A549 (cell line): ENCODE data around the gene LECT2.

Experiments used
- ELK1 ChIP-seq: fragments of 150-350 bp; IDR thresholded peaks from 2 replicates; pipeline ENCODE4 v1.6.1; 2014; ENCODE audit warnings: low read depth, mild to moderate bottlenecking, low read length
- MAX ChIP-seq: IDR thresholded peaks from 2 replicates; pipeline ENCODE4 v1.6.1; 2012
- POLR2A ChIP-seq: IDR thresholded peaks from 2 replicates; pipeline ENCODE4 v1.6.1; 2012; ENCODE audit warnings: mild to moderate bottlenecking, low read length
- RAD21 ChIP-seq, 2 experiments: fragments of >200 bp in 1 of 2; sonication (Bioruptor Twin) in 1 of 2; formaldehyde crosslinking in 1 of 2; IDR thresholded peaks in 1 of 2; conservative IDR thresholded peaks in 1 of 2; 2 replicates in 1 of 2; 3 replicates in 1 of 2; pipeline ENCODE4 v1.6.1; 2012 to 2018; ENCODE audit warnings: inconsistent platforms in 1 of 2
- RFX5 ChIP-seq: fragments of 450-650 bp; IDR thresholded peaks from 2 replicates; pipeline ENCODE4 v1.7.1; 2014; ENCODE audit warnings: antibody characterized with exemption, mild to moderate bottlenecking, moderate library complexity
- TF ChIP-seq, protein P1 (sequence below): fragments of >200 bp; sonication (Bioruptor Twin); formaldehyde crosslinking; IDR thresholded peaks from 3 replicates; pipeline ENCODE4 v1.5.1; 2016

- TF ChIP-seq POLR2A = no peak
- TF ChIP-seq, protein P1, sequence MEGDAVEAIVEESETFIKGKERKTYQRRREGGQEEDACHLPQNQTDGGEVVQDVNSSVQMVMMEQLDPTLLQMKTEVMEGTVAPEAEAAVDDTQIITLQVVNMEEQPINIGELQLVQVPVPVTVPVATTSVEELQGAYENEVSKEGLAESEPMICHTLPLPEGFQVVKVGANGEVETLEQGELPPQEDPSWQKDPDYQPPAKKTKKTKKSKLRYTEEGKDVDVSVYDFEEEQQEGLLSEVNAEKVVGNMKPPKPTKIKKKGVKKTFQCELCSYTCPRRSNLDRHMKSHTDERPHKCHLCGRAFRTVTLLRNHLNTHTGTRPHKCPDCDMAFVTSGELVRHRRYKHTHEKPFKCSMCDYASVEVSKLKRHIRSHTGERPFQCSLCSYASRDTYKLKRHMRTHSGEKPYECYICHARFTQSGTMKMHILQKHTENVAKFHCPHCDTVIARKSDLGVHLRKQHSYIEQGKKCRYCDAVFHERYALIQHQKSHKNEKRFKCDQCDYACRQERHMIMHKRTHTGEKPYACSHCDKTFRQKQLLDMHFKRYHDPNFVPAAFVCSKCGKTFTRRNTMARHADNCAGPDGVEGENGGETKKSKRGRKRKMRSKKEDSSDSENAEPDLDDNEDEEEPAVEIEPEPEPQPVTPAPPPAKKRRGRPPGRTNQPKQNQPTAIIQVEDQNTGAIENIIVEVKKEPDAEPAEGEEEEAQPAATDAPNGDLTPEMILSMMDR = no peak
- no peak for TF ChIP-seq ELK1
- no peak for TF ChIP-seq RFX5
- TF ChIP-seq RAD21 (conservative IDR thresholded peaks at IDR 0.05 in 1 of 2, IDR thresholded peaks at IDR 0.05 in 1 of 2) = no peak
- TF ChIP-seq MAX = no peak
Measured at GRCh38 chr5:135951807-135952206, 3.0 kb downstream of the LECT2 start.
